NB4 (cell line): ENCODE results near the gene LETM1.

Experiments used
- DNase-seq: peaks from one replicate; pipeline ENCODE4 v3.0.0; 2010; ENCODE audit warnings: low read depth
- H3K4me3 ChIP-seq: one replicate; pipeline ENCODE4 v1.5.1; 2011; ENCODE audit warnings: mild to moderate bottlenecking, low read depth, low read length, moderate library complexity
- CTCF ChIP-seq: IDR thresholded peaks from one replicate; pipeline ENCODE4 v1.5.1; 2012; ENCODE audit warnings: low read depth, low read length
- MAX ChIP-seq: IDR thresholded peaks from 2 replicates; pipeline ENCODE4 v1.6.1; 2011; ENCODE audit warnings: low read depth, low read length
- MYC ChIP-seq: IDR thresholded peaks from 2 replicates; pipeline ENCODE4 v1.6.1; 2011; ENCODE audit warnings: low read depth, low read length
- POLR2A ChIP-seq: IDR thresholded peaks from 2 replicates; pipeline ENCODE4 v1.6.1; 2011; ENCODE audit warnings: mild to moderate bottlenecking; ENCODE audit not compliant: insufficient read length; ENCODE audit errors: extremely low read depth

LETM1 gene

GRCh38 chr4:1843852-1844251, 12.1 kb downstream of the LETM1 start:
- no peak for DNase-seq
- H3K4me3 ChIP-seq = no peak overlapping the region
- TF ChIP-seq MYC = no peak
- TF ChIP-seq CTCF = no peak
- no peak for TF ChIP-seq MAX

GRCh38 chr4:1842993-1843448, 12.9 kb downstream of the LETM1 start:
- DNase-seq = no peak
- no peak for TF ChIP-seq MAX

GRCh38 chr4:1842339-1842895, 13.5 kb downstream of the LETM1 start:
- TF ChIP-seq MYC (no peak), POLR2A (no peak), CTCF (no peak), MAX (no peak)
- no peak overlapping the region for H3K4me3 ChIP-seq
- no peak for DNase-seq

More at GRCh38 chr4:1842993-1843448, 12.9 kb downstream of the LETM1 start:
- no peak overlapping the region for H3K4me3 ChIP-seq

GRCh38 chr4:1841887-1842210, 14.1 kb downstream of the LETM1 start:
- no peak overlapping the region for H3K4me3 ChIP-seq
- TF ChIP-seq MAX = no peak
- TF ChIP-seq MYC = no peak
- no peak for TF ChIP-seq CTCF
- TF ChIP-seq POLR2A = no peak
- DNase-seq = no peak

- no peak for TF ChIP-seq MYC
- H3K4me3 ChIP-seq = no peak overlapping the region
- no peak for DNase-seq
Measured at GRCh38 chr4:1841201-1841886, 14.6 kb downstream of the LETM1 start.

GRCh38 chr4:1839282-1839681, 16.7 kb downstream of the LETM1 start:
- DNase-seq = no peak
- TF ChIP-seq POLR2A (no peak), MAX (no peak), CTCF (no peak), MYC (no peak)

GRCh38 chr4:1837069-1837468, 18.9 kb downstream of the LETM1 start:
- no peak overlapping the region for H3K4me3 ChIP-seq
- DNase-seq = no peak
- TF ChIP-seq CTCF = no peak
- TF ChIP-seq POLR2A = no peak
- no peak for TF ChIP-seq MYC
- TF ChIP-seq MAX = no peak

More at GRCh38 chr4:1839282-1839681, 16.7 kb downstream of the LETM1 start:
- H3K4me3 ChIP-seq = no peak overlapping the region
